Stomach (tissue), 4 donors: Measurements from ENCODE around the gene KCNAB1.

Experiments used
- CTCF ChIP-seq, 7 experiments: fragments of 450-650 bp in 4 of 7; fragments of 200-600 bp in 3 of 7; sonication (generic) in 3 of 7; IDR thresholded peaks; one replicate each; pipeline ENCODE4 v1.5.1; 2016 to 2019; ENCODE audit warnings: antibody characterized with exemption in 7 of 7, control low read depth in 2 of 7, mild to moderate bottlenecking in 1 of 7
- EP300 ChIP-seq: sonication (generic); formaldehyde crosslinking; IDR thresholded peaks from one replicate; pipeline ENCODE4 v1.6.1; 2017; ENCODE audit warnings: antibody characterized with exemption
- POLR2A ChIP-seq, 4 donors: fragments of 450-650 bp; IDR thresholded peaks; one replicate each; pipeline ENCODE4 v1.6.1; 2016; ENCODE audit warnings: antibody characterized with exemption in 4 of 4, control low read depth in 2 of 4, mild to moderate bottlenecking in 1 of 4, moderate library complexity in 1 of 4
- POLR2AphosphoS5 ChIP-seq, 3 donors: sonication (generic); formaldehyde crosslinking; IDR thresholded peaks; one replicate each; pipeline ENCODE4 v1.6.1; 2016; ENCODE audit warnings: antibody characterized with exemption in 3 of 3

- TF ChIP-seq CTCF (IDR thresholded peaks at IDR 0.05) (no peak), EP300 (no peak), POLR2AphosphoS5 (IDR thresholded peaks at IDR 0.05) (no peak), POLR2A (IDR thresholded peaks at IDR 0.05) (no peak)
Observed at GRCh38 chr3:156148946-156149381, 28.6 kb downstream of the KCNAB1 start.
